Neural cell (in vitro differentiated cells): ENCODE measurements around the gene XRCC3. TPM values are rescaled to one million over a fixed set of nuclear protein-coding genes. Genes with fewer than 3 reads are reported as not detected.

Experiments
- H2AFZ ChIP-seq: fragments of 200-600, 300-800 bp; sonication (generic), shearing (Covaris generic); 2 replicates; pipeline ENCODE4 v1.6.0; 2014; ENCODE audit warnings: low read depth, mild to moderate bottlenecking, antibody characterized with exemption, low read length, moderate library complexity
- H3F3A ChIP-seq: fragments of 200-600 bp; shearing (Covaris generic); 2 replicates; pipeline ENCODE4 v1.6.1; 2016; ENCODE audit warnings: mild to moderate bottlenecking, moderate library complexity, mixed read lengths, antibody characterized with exemption, low read length; ENCODE audit not compliant: insufficient read depth, poor library complexity, severe bottlenecking
- H3K27ac ChIP-seq: fragments of 200-600, 300-800 bp; sonication (generic), shearing (Covaris generic); 2 replicates; pipeline ENCODE4 v1.5.1; 2014; ENCODE audit warnings: mild to moderate bottlenecking, low read length, moderate library complexity
- H3K27me3 ChIP-seq: fragments of 300-800, 200-600 bp; sonication (generic), shearing (Covaris generic); 2 replicates; pipeline ENCODE4 v1.6.0; 2014; ENCODE audit warnings: mild to moderate bottlenecking, low read depth, low read length, moderate library complexity; ENCODE audit not compliant: insufficient read depth
- H3K36me3 ChIP-seq: fragments of 300-800, 200-600 bp; sonication (generic), shearing (Covaris generic); 2 replicates; pipeline ENCODE4 v1.5.1; 2014; ENCODE audit warnings: mild to moderate bottlenecking, antibody characterized with exemption, low read length, moderate library complexity; ENCODE audit not compliant: insufficient read depth
- H3K4me2 ChIP-seq: fragments of 300-800, 200-600 bp; sonication (generic), shearing (Covaris generic); 2 replicates; pipeline ENCODE4 v1.6.0; 2014; ENCODE audit warnings: mild to moderate bottlenecking, low read length
- H3K4me3 ChIP-seq: fragments of 300-800, 200-600 bp; sonication (generic), shearing (Covaris generic); 2 replicates; pipeline ENCODE4 v1.5.1; 2014; ENCODE audit warnings: mild to moderate bottlenecking, low read length, moderate library complexity
- H3K79me2 ChIP-seq: fragments of 200-600 bp; shearing (Covaris generic); replicated peaks from 2 replicates; pipeline ENCODE4 v1.6.0; 2014; ENCODE audit warnings: mild to moderate bottlenecking, low read length, moderate library complexity; ENCODE audit not compliant: insufficient read depth
- H3K9ac ChIP-seq: fragments of 300-800, 200-600 bp; sonication (generic), shearing (Covaris generic); 2 replicates; pipeline ENCODE4 v1.6.1; 2016; ENCODE audit warnings: mild to moderate bottlenecking, low read length, mixed read lengths
- H3K9me2 ChIP-seq: fragments of 200-600 bp; shearing (Covaris generic); 2 replicates; pipeline ENCODE4 v1.6.1; 2016; ENCODE audit warnings: mild to moderate bottlenecking, low read length, mixed read lengths; ENCODE audit not compliant: insufficient read depth
- H3K9me3 ChIP-seq: fragments of 200-600, 300-800 bp; sonication (generic), shearing (Covaris generic); 2 replicates; pipeline ENCODE4 v1.6.1; 2016; ENCODE audit warnings: mild to moderate bottlenecking, mixed run types, low read length, moderate library complexity, mixed read lengths
- H4K20me1 ChIP-seq: fragments of 200-600 bp; shearing (Covaris generic); 2 replicates; pipeline ENCODE4 v1.6.1; 2016; ENCODE audit warnings: mild to moderate bottlenecking, mixed run types; ENCODE audit not compliant: insufficient read depth
- CTCF ChIP-seq: fragments of 450-650 bp; IDR thresholded peaks from 2 replicates; pipeline ENCODE4 v1.5.1; 2014; ENCODE audit warnings: antibody characterized with exemption, mild to moderate bottlenecking, moderate library complexity; ENCODE audit not compliant: poor library complexity, severe bottlenecking
- EP300 ChIP-seq: fragments of 450-650 bp; conservative IDR thresholded peaks from 2 replicates; pipeline ENCODE4 v1.6.1; 2014; ENCODE audit warnings: antibody characterized with exemption, mild to moderate bottlenecking, moderate library complexity; ENCODE audit not compliant: poor library complexity, severe bottlenecking
- EZH2 ChIP-seq: fragments of 200-600, 300-800 bp; shearing (Covaris generic), sonication (generic); IDR thresholded peaks from 2 replicates; pipeline ENCODE4 v1.6.1; 2014; ENCODE audit warnings: antibody characterized with exemption, low read length, borderline replicate concordance, mild to moderate bottlenecking; ENCODE audit not compliant: insufficient read depth, poor library complexity, severe bottlenecking
- MXI1 ChIP-seq: fragments of 450-650 bp; conservative IDR thresholded peaks from 2 replicates; pipeline ENCODE4 v1.6.1; 2014; ENCODE audit warnings: antibody characterized with exemption, mild to moderate bottlenecking; ENCODE audit not compliant: poor library complexity, severe bottlenecking
- POLR2AphosphoS5 ChIP-seq: IDR thresholded peaks from 2 replicates; pipeline ENCODE4 v1.6.1; 2012
- RAD21 ChIP-seq: fragments of 450-650 bp; conservative IDR thresholded peaks from 2 replicates; pipeline ENCODE4 v1.6.1; 2014; ENCODE audit warnings: antibody characterized with exemption, mild to moderate bottlenecking, moderate library complexity
- REST ChIP-seq: IDR thresholded peaks from 2 replicates; pipeline ENCODE4 v1.6.1; 2012; ENCODE audit warnings: borderline replicate concordance
- SMC3 ChIP-seq: fragments of 450-650 bp; conservative IDR thresholded peaks from 2 replicates; pipeline ENCODE4 v1.6.1; 2014; ENCODE audit warnings: antibody characterized with exemption, mild to moderate bottlenecking, moderate library complexity; ENCODE audit not compliant: poor library complexity
- TAF1 ChIP-seq: IDR thresholded peaks from 2 replicates; pipeline ENCODE4 v1.6.1; 2012; ENCODE audit warnings: low read depth
- polyA plus RNA-seq: library from polyadenylated mRNA; depleted of rRNA; stranded (reverse); fragments of >200 nt; gene quantifications from 2 replicates; pipeline ENCODE4 v1.2.3, GENCODE V29; 2014

Gene XRCC3
- polyA plus RNA-seq, 1 donor from 2014 or later, result 14.6 TPM

- Histone ChIP-seq H3K27me3 (no peaks in the 10 kb centered on the region), H3K36me3 (no peaks in the 10 kb centered on the region), H2AFZ (no peak overlapping the region), H3K4me2 (no peak overlapping the region), H3F3A (no peaks in the 10 kb centered on the region), H4K20me1 (no peaks in the 10 kb centered on the region), H3K79me2 (no peaks in the 10 kb centered on the region), H3K9me2 (no peaks in the 10 kb centered on the region), H3K9me3 (no peaks in the 10 kb centered on the region), H3K4me3 (no peak overlapping the region), H3K9ac (no peak overlapping the region), H3K27ac (no peak overlapping the region)
- TF ChIP-seq TAF1, result no peak
- no peak for TF ChIP-seq RAD21
- no peak for TF ChIP-seq EZH2
- no peak for TF ChIP-seq REST
- no peak for TF ChIP-seq MXI1
- TF ChIP-seq POLR2AphosphoS5, result no peak
- TF ChIP-seq EP300, result no peak
- TF ChIP-seq CTCF, result no peak
- no peak for TF ChIP-seq SMC3
Measured at GRCh38 chr14:103704708-103705107, 10.5 kb downstream of the XRCC3 start.

- Histone ChIP-seq H3K9me2 (no peaks in the 10 kb centered on the region), H3F3A (no peaks in the 10 kb centered on the region), H3K9ac (no peak overlapping the region), H3K36me3 (no peaks in the 10 kb centered on the region), H3K27me3 (no peaks in the 10 kb centered on the region), H2AFZ (no peak overlapping the region), H3K9me3 (no peaks in the 10 kb centered on the region), H3K27ac (no peak overlapping the region), H3K79me2 (no peaks in the 10 kb centered on the region), H3K4me2 (no peak overlapping the region), H4K20me1 (no peaks in the 10 kb centered on the region), H3K4me3 (no peak overlapping the region)
- TF ChIP-seq POLR2AphosphoS5, result no peak
- no peak for TF ChIP-seq SMC3
- no peak for TF ChIP-seq EZH2
- TF ChIP-seq EP300, result no peak
- no peak for TF ChIP-seq MXI1
- TF ChIP-seq RAD21, result no peak
- no peak for TF ChIP-seq CTCF
- no peak for TF ChIP-seq TAF1
Measured at GRCh38 chr14:103703433-103704385, 11.5 kb downstream of the XRCC3 start.
